Natural killer cell (primary cell): ENCODE data around the gene SYNJ2. TPM values are rescaled to one million over a fixed set of nuclear protein-coding genes. Genes with fewer than 3 reads are reported as not detected.

Experiments used
- ATAC-seq, 3 donors: fragments of 150-1000 bp in 2 of 3; fragments of 200-7000 bp in 1 of 3; cut with Tn5 transposase; 1 replicate in 1 of 3; 2 replicates in 2 of 3; pipeline ENCODE4 v1.10.0; 2021; ENCODE audit warnings: mild to moderate bottlenecking in 2 of 3, moderate library complexity in 2 of 3
- DNase-seq, 2 donors: peaks; one replicate each; pipeline versions ENCODE4 v3.0.0 to v3.0.0-alpha.2; 2013 to 2021; ENCODE audit warnings: mixed read lengths in 1 of 2
- H3K27ac ChIP-seq: one replicate; pipeline ENCODE4 v1.5.1; 2013; ENCODE audit warnings: mild to moderate bottlenecking, low read length
- H3K27me3 ChIP-seq: one replicate; pipeline ENCODE4 v1.6.1; 2013; ENCODE audit warnings: low read length; ENCODE audit not compliant: control insufficient read depth, insufficient read depth
- H3K36me3 ChIP-seq: one replicate; pipeline ENCODE4 v1.6.1; 2013; ENCODE audit warnings: low read length; ENCODE audit not compliant: control insufficient read depth, insufficient read depth
- H3K4me1 ChIP-seq: one replicate; pipeline ENCODE4 v1.6.1; 2013; ENCODE audit warnings: low read length; ENCODE audit not compliant: control insufficient read depth, insufficient read depth
- H3K4me3 ChIP-seq: one replicate; pipeline ENCODE4 v1.5.1; 2013; ENCODE audit warnings: low read length
- H3K9me3 ChIP-seq: one replicate; pipeline ENCODE4 v1.6.1; 2013; ENCODE audit warnings: low read length; ENCODE audit not compliant: control insufficient read depth, insufficient read depth
- H3K27ac Mint-ChIP-seq, 2 donors: one replicate each; pipeline ENCODE4 v1.8.0; 2022; ENCODE audit warnings: mild to moderate bottlenecking in 2 of 2, mixed read lengths in 2 of 2, moderate library complexity in 1 of 2
- H3K27me3 Mint-ChIP-seq, 2 donors: one replicate each; pipeline ENCODE4 v1.8.0; 2022; ENCODE audit warnings: low read depth in 2 of 2, mixed read lengths in 2 of 2
- H3K36me3 Mint-ChIP-seq: one replicate; pipeline ENCODE4 v1.8.0; 2022; ENCODE audit warnings: mixed read lengths
- H3K4me1 Mint-ChIP-seq, 2 donors: one replicate each; pipeline ENCODE4 v1.8.0; 2022; ENCODE audit warnings: mixed read lengths in 2 of 2
- H3K4me3 Mint-ChIP-seq: one replicate; pipeline ENCODE4 v1.8.0; 2022; ENCODE audit warnings: mild to moderate bottlenecking, moderate library complexity, mixed read lengths
- H3K9me3 Mint-ChIP-seq, 2 donors: one replicate each; pipeline ENCODE4 v1.8.0; 2022; ENCODE audit warnings: mixed read lengths in 2 of 2
- WGBS: methylation state at CpG from one replicate; pipeline ENCODE4 v1.1.7; 2013; ENCODE audit warnings: missing lambda C conversion rate; ENCODE audit not compliant: insufficient coverage; 5-methylcytosine and 5-hydroxymethylcytosine counted together
- intact Hi-C: fragments of 100-400 bp; cut with micrococcal nuclease; formaldehyde crosslinking; loops from one replicate; pipeline ENCODE4 v1.14.2; 2022
- total RNA-seq, 4 donors: library from RNA; stranded (reverse); fragments of 120-200 nt in 1 of 4; gene quantifications; one replicate each; pipeline versions ENCODE4 v1.2.3 to v1.2.4, GENCODE V29; 2013 to 2022
- TF ChIP-seq, protein P1 (sequence below): fragments of 200-600 bp; IDR thresholded peaks from one replicate; pipeline ENCODE4 v1.8.0; 2022; ENCODE audit warnings: antibody characterized with exemption

Gene SYNJ2
- total RNA-seq, 3 donors from 2014 or later (not counting 1 experiment from before 2014, with no cell fraction given): 24.4 to 47.0 (median 28.0) TPM

GRCh38 chr6:157943249-157943963, 38.3 kb upstream of the SYNJ2 start:
- Mint-ChIP-seq H3K4me1 (no peaks in the 10 kb centered on the region), H3K36me3 (peaks cover 11% of the 10 kb centered on the region), H3K4me3 (no peak overlapping the region), H3K9me3 (no peaks in the 10 kb centered on the region), H3K27me3 (no peaks in the 10 kb centered on the region), H3K27ac (no peak overlapping the region)
- H3K4me1 ChIP-seq: no peaks in the 10 kb centered on the region
- 95% methylated on average over 16 of the region's 16 CpGs for WGBS
- peaks cover 2% of the 10 kb centered on the region for H3K36me3 ChIP-seq
- no peak overlapping the region for H3K27ac ChIP-seq
- no peak for DNase-seq
- no peak for ATAC-seq
- H3K27me3 ChIP-seq: no peaks in the 10 kb centered on the region
- no peak overlapping the region for H3K4me3 ChIP-seq
- no peaks in the 10 kb centered on the region for H3K9me3 ChIP-seq
- intact Hi-C loops: no loop called here
- TF ChIP-seq, protein P1, sequence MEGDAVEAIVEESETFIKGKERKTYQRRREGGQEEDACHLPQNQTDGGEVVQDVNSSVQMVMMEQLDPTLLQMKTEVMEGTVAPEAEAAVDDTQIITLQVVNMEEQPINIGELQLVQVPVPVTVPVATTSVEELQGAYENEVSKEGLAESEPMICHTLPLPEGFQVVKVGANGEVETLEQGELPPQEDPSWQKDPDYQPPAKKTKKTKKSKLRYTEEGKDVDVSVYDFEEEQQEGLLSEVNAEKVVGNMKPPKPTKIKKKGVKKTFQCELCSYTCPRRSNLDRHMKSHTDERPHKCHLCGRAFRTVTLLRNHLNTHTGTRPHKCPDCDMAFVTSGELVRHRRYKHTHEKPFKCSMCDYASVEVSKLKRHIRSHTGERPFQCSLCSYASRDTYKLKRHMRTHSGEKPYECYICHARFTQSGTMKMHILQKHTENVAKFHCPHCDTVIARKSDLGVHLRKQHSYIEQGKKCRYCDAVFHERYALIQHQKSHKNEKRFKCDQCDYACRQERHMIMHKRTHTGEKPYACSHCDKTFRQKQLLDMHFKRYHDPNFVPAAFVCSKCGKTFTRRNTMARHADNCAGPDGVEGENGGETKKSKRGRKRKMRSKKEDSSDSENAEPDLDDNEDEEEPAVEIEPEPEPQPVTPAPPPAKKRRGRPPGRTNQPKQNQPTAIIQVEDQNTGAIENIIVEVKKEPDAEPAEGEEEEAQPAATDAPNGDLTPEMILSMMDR: no peak

- Mint-ChIP-seq H3K27ac (no peak overlapping the region), H3K27me3 (peaks cover 0 to 2% of the 10 kb centered on the region in 2 donors), H3K9me3 (no peaks in the 10 kb centered on the region), H3K4me3 (no peak overlapping the region), H3K36me3 (peaks cover 8% of the 10 kb centered on the region), H3K4me1 (no peaks in the 10 kb centered on the region)
- no peak overlapping the region for H3K4me3 ChIP-seq
- intact Hi-C loops: no loop called here
- H3K4me1 ChIP-seq: no peaks in the 10 kb centered on the region
- H3K9me3 ChIP-seq: no peaks in the 10 kb centered on the region
- no peaks in the 10 kb centered on the region for H3K27me3 ChIP-seq
- DNase-seq (no peak), ATAC-seq (no peak)
- TF ChIP-seq, protein P1: no peak
- WGBS: 99% methylated on average over 15 of the region's 15 CpGs
- H3K36me3 ChIP-seq: peaks cover 2% of the 10 kb centered on the region
- no peak overlapping the region for H3K27ac ChIP-seq
Measured at GRCh38 chr6:157943964-157944283, 37.7 kb upstream of the SYNJ2 start.

- Histone ChIP-seq H3K36me3 (peaks cover 2% of the 10 kb centered on the region), H3K4me3 (no peak overlapping the region), H3K9me3 (no peaks in the 10 kb centered on the region), H3K27ac (no peak overlapping the region), H3K27me3 (no peaks in the 10 kb centered on the region), H3K4me1 (no peaks in the 10 kb centered on the region)
- TF ChIP-seq, protein P1: no peak
- Mint-ChIP-seq H3K36me3 (no peaks in the 10 kb centered on the region), H3K27me3 (peaks cover 0 to 12% of the 10 kb centered on the region in 2 donors), H3K9me3 (no peaks in the 10 kb centered on the region), H3K4me1 (no peaks in the 10 kb centered on the region), H3K4me3 (no peak overlapping the region), H3K27ac (no peak overlapping the region)
- DNase-seq (no peak), ATAC-seq (no peak)
- intact Hi-C loops: no loop called here
- 81% methylated on average over 10 of the region's 14 CpGs for WGBS
Measured at GRCh38 chr6:157944983-157945931, 36.4 kb upstream of the SYNJ2 start.
